ENCODE results near the gene TMOD2. TPM values are rescaled to one million over a fixed set of nuclear protein-coding genes. Genes with fewer than 3 reads are reported as not detected.
A peak's percentile ranks its signal among the peaks of the same experiment; 100 is the strongest.

TMOD2 gene
- total and polyA plus RNA-seq, 8 donors = 5.2 to 11.3 (median 6.7) TPM

DNA sequence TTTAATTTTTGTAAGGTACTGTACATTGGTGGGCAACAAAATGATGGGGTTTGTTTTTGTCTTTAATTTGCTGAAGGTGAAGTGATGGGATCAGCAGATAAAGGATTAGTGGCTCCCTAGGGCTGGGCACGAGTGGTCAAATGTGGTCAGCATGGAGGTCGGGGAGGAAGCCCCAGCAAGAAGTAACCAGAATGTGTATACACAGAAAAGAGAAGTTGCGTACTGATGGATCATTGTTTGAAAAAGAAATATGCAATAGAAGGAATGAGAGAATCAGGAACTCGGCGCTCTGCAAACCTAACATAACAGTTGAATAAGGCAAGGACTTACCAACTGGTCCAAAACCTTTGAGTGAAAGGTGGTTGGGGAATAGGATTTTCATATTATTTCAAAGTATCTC, 1.5 kb downstream of the TMOD2 start:
- Histone ChIP-seq H3K4me3 (no peak overlapping the region), H3K4me1 (peaks cover 3 to 58% of the 10 kb centered on the region in 2 donors), H3K27me3 (peaks cover 0 to 24% of the 10 kb centered on the region in 2 donors), H3K9me3 (no peaks in the 10 kb centered on the region), H3K36me3 (no peaks in the 10 kb centered on the region), H3K27ac (no peak overlapping the region)
- DNase-seq = no peak
- intact Hi-C loops (cut with DNase I) = no loop called here
- no peak for ATAC-seq
- TF ChIP-seq, protein P1, sequence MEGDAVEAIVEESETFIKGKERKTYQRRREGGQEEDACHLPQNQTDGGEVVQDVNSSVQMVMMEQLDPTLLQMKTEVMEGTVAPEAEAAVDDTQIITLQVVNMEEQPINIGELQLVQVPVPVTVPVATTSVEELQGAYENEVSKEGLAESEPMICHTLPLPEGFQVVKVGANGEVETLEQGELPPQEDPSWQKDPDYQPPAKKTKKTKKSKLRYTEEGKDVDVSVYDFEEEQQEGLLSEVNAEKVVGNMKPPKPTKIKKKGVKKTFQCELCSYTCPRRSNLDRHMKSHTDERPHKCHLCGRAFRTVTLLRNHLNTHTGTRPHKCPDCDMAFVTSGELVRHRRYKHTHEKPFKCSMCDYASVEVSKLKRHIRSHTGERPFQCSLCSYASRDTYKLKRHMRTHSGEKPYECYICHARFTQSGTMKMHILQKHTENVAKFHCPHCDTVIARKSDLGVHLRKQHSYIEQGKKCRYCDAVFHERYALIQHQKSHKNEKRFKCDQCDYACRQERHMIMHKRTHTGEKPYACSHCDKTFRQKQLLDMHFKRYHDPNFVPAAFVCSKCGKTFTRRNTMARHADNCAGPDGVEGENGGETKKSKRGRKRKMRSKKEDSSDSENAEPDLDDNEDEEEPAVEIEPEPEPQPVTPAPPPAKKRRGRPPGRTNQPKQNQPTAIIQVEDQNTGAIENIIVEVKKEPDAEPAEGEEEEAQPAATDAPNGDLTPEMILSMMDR (IDR thresholded peaks at IDR 0.05) = no peak

DNA sequence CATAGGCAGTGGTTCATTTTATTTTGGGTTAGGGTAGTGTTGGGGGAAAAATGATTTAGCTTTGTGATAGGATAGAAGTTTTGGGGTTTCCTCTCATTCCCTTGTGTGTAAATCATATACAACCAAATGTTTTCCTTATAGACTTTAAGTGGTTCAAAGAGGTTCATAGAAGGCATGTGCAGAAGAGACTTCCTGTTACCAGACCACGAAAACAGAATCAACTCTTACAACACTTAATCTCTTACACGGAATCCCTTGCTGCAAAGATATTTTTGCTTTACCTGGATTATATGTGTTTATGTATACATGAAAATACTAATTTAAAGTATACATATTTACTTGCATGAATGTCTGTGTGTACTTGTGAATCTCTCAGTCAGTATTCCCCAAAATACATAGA, 2.9 kb downstream of the TMOD2 start:
- Histone ChIP-seq H3K27me3 (peaks cover 0 to 24% of the 10 kb centered on the region in 2 donors), H3K4me1 (peaks cover 10 to 68% of the 10 kb centered on the region in 2 donors), H3K9me3 (no peaks in the 10 kb centered on the region), H3K27ac (no peak overlapping the region), H3K36me3 (no peaks in the 10 kb centered on the region), H3K4me3 (no peak overlapping the region)
- ATAC-seq = no peak
- no peak for DNase-seq
- TF ChIP-seq, protein P1 (IDR thresholded peaks at IDR 0.05) = no peak
- intact Hi-C loops (cut with DNase I) = no loop called here

DNA sequence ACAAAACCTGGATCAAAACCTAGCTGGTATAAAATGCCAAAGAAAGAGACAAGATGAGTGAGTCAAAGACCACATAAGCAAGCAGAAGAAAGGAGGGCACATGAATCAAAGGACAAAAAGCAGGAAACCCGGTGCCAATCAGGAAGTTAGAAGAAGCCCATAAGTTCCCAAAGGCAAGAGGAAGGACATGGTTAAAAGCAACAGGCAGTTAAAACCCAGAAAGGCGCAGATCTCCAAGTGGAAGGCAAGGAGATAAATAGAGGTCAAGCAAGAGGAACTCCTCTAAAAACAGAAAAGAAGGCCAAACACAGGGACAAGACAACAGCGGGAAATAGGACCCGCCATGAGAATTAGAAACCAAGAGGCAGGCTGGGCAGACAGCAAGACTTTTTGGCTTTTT, 4.4 kb downstream of the TMOD2 start:
- ATAC-seq (no peak), DNase-seq (no peak)
- H3K27me3 ChIP-seq = peaks cover 0 to 12% of the 10 kb centered on the region in 2 donors
- H3K4me3 ChIP-seq = no peak overlapping the region
- H3K4me1 ChIP-seq = peaks cover 10 to 75% of the 10 kb centered on the region in 2 donors
- H3K9me3 ChIP-seq = no peaks in the 10 kb centered on the region
- TF ChIP-seq, protein P1 (IDR thresholded peaks at IDR 0.05) = no peak
- no peaks in the 10 kb centered on the region for H3K36me3 ChIP-seq
- H3K27ac ChIP-seq = peak overlapping the region in 1 of 2 donors; percentile 65
- intact Hi-C loops (cut with DNase I) = no loop called here

DNA sequence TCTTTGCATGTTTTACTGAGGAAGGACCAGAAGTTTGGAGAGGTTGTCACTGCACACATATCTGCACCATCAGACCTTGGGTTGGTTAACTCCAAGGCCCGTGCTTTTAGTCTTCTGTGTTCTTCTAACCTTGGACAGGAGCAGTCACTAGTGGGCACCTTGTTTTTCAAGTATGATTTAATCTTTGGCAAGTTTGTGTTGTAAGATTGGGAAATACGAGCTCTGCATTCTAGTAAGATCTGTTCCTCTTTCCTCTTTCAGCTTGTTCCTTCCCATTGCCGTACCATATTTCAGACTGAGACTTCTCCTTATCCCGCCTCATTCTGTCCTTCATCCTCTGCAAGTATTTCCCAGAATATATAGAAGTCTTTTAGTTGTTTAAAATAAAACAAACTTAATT, 5.1 kb downstream of the TMOD2 start:
- Histone ChIP-seq H3K36me3 (no peaks in the 10 kb centered on the region), H3K4me1 (peaks cover 10 to 69% of the 10 kb centered on the region in 2 donors), H3K9me3 (no peaks in the 10 kb centered on the region), H3K27ac (peak overlapping the region in 1 of 2 donors; percentile 65), H3K4me3 (no peak overlapping the region), H3K27me3 (peaks cover 0 to 5% of the 10 kb centered on the region in 2 donors)
- intact Hi-C loops (cut with DNase I) = no loop called here
- no peak for ATAC-seq
- DNase-seq = no peak
- TF ChIP-seq, protein P1 (IDR thresholded peaks at IDR 0.05) = no peak

DNA sequence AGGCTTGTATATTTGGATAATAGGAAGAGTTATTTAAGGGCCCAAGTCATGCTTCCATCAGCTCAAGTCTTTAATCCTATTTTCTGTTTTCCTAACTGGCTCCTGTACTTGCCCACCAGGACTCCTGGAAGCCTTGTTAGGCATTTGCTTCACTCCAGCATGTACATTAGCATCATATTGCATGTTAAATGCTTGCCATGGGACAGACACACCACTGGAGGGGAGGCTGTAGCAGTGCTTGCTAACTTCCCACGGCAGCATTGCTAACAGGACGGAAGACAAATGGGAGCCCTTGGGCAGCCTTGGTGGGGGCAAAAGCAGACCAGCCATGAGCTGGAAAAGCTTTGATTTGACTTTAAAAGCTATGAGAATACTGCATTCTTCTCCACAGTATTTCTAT, 6.1 kb downstream of the TMOD2 start:
- TF ChIP-seq, protein P1 (IDR thresholded peaks at IDR 0.05) = no peak
- Histone ChIP-seq H3K27me3 (no peaks in the 10 kb centered on the region), H3K36me3 (no peaks in the 10 kb centered on the region), H3K9me3 (no peaks in the 10 kb centered on the region), H3K4me3 (no peak overlapping the region), H3K27ac (no peak overlapping the region), H3K4me1 (peaks cover 7 to 63% of the 10 kb centered on the region in 2 donors)
- no peak for DNase-seq
- no peak for ATAC-seq
- intact Hi-C loops (cut with DNase I) = no loop called here

All from left lung (tissue), 10 donors.